HCT116 (cell line): ENCODE measurements around the gene CTSE. TPM values are rescaled to one million over a fixed set of nuclear protein-coding genes. Genes with fewer than 3 reads are reported as not detected.

Source experiments
- ATAC-seq: fragments of 200-7000 bp; cut with Tn5 transposase; 2 replicates; pipeline ENCODE4 v1.9.1; 2020; ENCODE audit warnings: mild to moderate bottlenecking, moderate library complexity
- BruUV-seq: library from RNA; stranded (reverse); fragments of 400-500 nt; replicated peaks from 2 replicates; lab custom pipeline; 2021; lab: Mats Ljungman, UMichigan
- CTCF ChIA-PET: fragments of 300-600 bp; sonication (Branson Sonifier 250); formaldehyde crosslinking; loops from one replicate; lab custom pipeline; 2021; ENCODE audit warnings: antibody characterized with exemption; lab: Charles Lee
- POLR2A ChIA-PET: fragments of 300-600, 350-600 bp; sonication (Branson Sonifier 250); formaldehyde crosslinking; loops from one replicate; lab custom pipeline; 2021; ENCODE audit warnings: antibody characterized with exemption; lab: Charles Lee
- RAD21 ChIA-PET, 2 experiments: fragments of 300-600 bp; sonication (Branson Sonifier 250); formaldehyde crosslinking; loops; one replicate each; lab custom pipeline; 2023; ENCODE audit warnings: low total read pairs in 2 of 2; ENCODE audit not compliant: uncharacterized antibody in 2 of 2, unreplicated experiment in 2 of 2, low non-redundant PET in 1 of 2; lab: Charles Lee
- DNase-seq: peaks from one replicate; pipeline ENCODE4 v3.0.0-alpha.2; 2010; ENCODE audit warnings: low read depth, low spot score
- H2AFZ ChIP-seq: fragments of 200-600 bp; shearing (Covaris generic), sonication (generic); 2 replicates; pipeline ENCODE4 v1.6.1; 2017; ENCODE audit warnings: low read depth, mixed run types, mixed read lengths, antibody characterized with exemption, low read length; ENCODE audit not compliant: poor library complexity, severe bottlenecking
- H3K27ac ChIP-seq: 2 replicates; pipeline ENCODE4 v1.5.1; 2012; ENCODE audit warnings: low read depth, low read length
- H3K27me3 ChIP-seq: fragments of 200-600 bp; sonication (generic); 2 replicates; pipeline ENCODE4 v1.6.1; 2016; ENCODE audit warnings: mixed run types, low read length, mixed read lengths; ENCODE audit not compliant: insufficient read depth
- H3K36me3 ChIP-seq, 2 experiments: fragments of 200-500 bp in 1 of 2; fragments of 200-600 bp in 1 of 2; sonication (Bioruptor generic) in 1 of 2; sonication (generic) in 1 of 2; 2 replicates each; pipeline versions ENCODE4 v1.5.1 to v1.6.1; 2014 to 2016; ENCODE audit warnings: low read length in 2 of 2, inconsistent platforms in 1 of 2, mixed read lengths in 1 of 2, mixed run types in 1 of 2; ENCODE audit not compliant: insufficient read depth in 2 of 2, control insufficient read depth in 1 of 2
- H3K4me1 ChIP-seq, 2 experiments: fragments of 200-600 bp in 1 of 2; sonication (generic) in 1 of 2; 2 replicates each; pipeline versions ENCODE4 v1.5.1 to v1.6.1; 2012 to 2017; ENCODE audit warnings: low read length in 2 of 2, inconsistent platforms in 1 of 2, mild to moderate bottlenecking in 1 of 2, mixed read lengths in 1 of 2, mixed run types in 1 of 2, moderate library complexity in 1 of 2; ENCODE audit not compliant: insufficient read depth in 2 of 2, control insufficient read depth in 1 of 2
- H3K4me2 ChIP-seq: fragments of 200-600 bp; sonication (generic); 2 replicates; pipeline ENCODE4 v1.6.1; 2017; ENCODE audit warnings: mixed run types, low read length, mixed read lengths
- H3K4me3 ChIP-seq, 2 experiments: fragments of 200-600 bp in 1 of 2; sonication (generic) in 1 of 2; replicated peaks in 1 of 2; 2 replicates each; pipeline ENCODE4 v1.5.1; 2011 to 2016; ENCODE audit warnings: low read length in 2 of 2, control low read depth in 1 of 2, low read depth in 1 of 2, mild to moderate bottlenecking in 1 of 2, mixed read lengths in 1 of 2, mixed run types in 1 of 2
- H3K79me2 ChIP-seq: fragments of 200-600 bp; sonication (generic); 2 replicates; pipeline ENCODE4 v1.6.1; 2017; ENCODE audit warnings: mild to moderate bottlenecking, mixed run types, low read length, moderate library complexity, mixed read lengths; ENCODE audit not compliant: insufficient read depth
- H3K9ac ChIP-seq: fragments of 200-600 bp; sonication (generic); 2 replicates; pipeline ENCODE4 v1.6.1; 2016; ENCODE audit warnings: low read length, mixed read lengths
- H3K9me2 ChIP-seq: fragments of 200-600 bp; sonication (generic), shearing (Covaris generic); 2 replicates; pipeline ENCODE4 v1.6.1; 2017; ENCODE audit warnings: mixed run types, mild to moderate bottlenecking, moderate library complexity; ENCODE audit not compliant: insufficient read depth
- H3K9me3 ChIP-seq, 2 experiments: fragments of 200-500 bp in 1 of 2; fragments of 200-600 bp in 1 of 2; sonication (Bioruptor generic) in 1 of 2; sonication (generic) in 1 of 2; 2 replicates each; pipeline ENCODE4 v1.6.1; 2014 to 2017; ENCODE audit warnings: low read length in 2 of 2, mixed read lengths in 2 of 2, inconsistent platforms in 1 of 2, low read depth in 1 of 2, mild to moderate bottlenecking in 1 of 2, mixed run types in 1 of 2, moderate library complexity in 1 of 2; ENCODE audit not compliant: control insufficient read depth in 1 of 2, insufficient read depth in 1 of 2
- H4K20me1 ChIP-seq: fragments of 200-600 bp; sonication (generic), shearing (Covaris generic); 2 replicates; pipeline ENCODE4 v1.6.1; 2017; ENCODE audit warnings: mixed run types, mild to moderate bottlenecking, moderate library complexity; ENCODE audit not compliant: insufficient read depth
- ATF3 ChIP-seq: IDR thresholded peaks from 2 replicates; pipeline ENCODE4 v1.6.1; 2012
- CBX3 ChIP-seq: IDR thresholded peaks from 2 replicates; pipeline ENCODE4 v1.6.1; 2012; ENCODE audit warnings: low read depth
- CTCF ChIP-seq, 3 experiments: fragments of 200-600 bp in 1 of 3; sonication (generic) in 1 of 3; IDR thresholded peaks in 2 of 3; conservative IDR thresholded peaks in 1 of 3; 2 replicates each; pipeline ENCODE4 v1.5.1; 2012 to 2017; ENCODE audit warnings: low read depth in 2 of 3, low read length in 2 of 3, antibody characterized with exemption in 1 of 3, borderline replicate concordance in 1 of 3, control low read depth in 1 of 3, mild to moderate bottlenecking in 1 of 3, mixed read lengths in 1 of 3, mixed run types in 1 of 3, moderate library complexity in 1 of 3; ENCODE audit not compliant: insufficient read depth in 1 of 3
- EZH2 ChIP-seq: fragments of 200-600 bp; sonication (generic); IDR thresholded peaks from 2 replicates; pipeline ENCODE4 v1.6.1; 2017; ENCODE audit warnings: antibody characterized with exemption, mixed run types
- EZH2phosphoT487 ChIP-seq: fragments of 200-600 bp; IDR thresholded peaks from 2 replicates; pipeline ENCODE4 v1.6.1; 2018; ENCODE audit warnings: antibody characterized with exemption, borderline replicate concordance
- FOSL1 ChIP-seq: IDR thresholded peaks from 2 replicates; pipeline ENCODE4 v1.6.1; 2012; ENCODE audit warnings: low read depth
- JUND ChIP-seq: IDR thresholded peaks from 2 replicates; pipeline ENCODE4 v1.6.1; 2012
- MAX ChIP-seq: IDR thresholded peaks from 2 replicates; pipeline ENCODE4 v1.6.1; 2012
- POLR2A ChIP-seq: IDR thresholded peaks from 2 replicates; pipeline ENCODE4 v1.7.0; 2011; ENCODE audit warnings: borderline replicate concordance; ENCODE audit not compliant: insufficient read depth, insufficient read length; ENCODE audit errors: extremely low read depth
- POLR2AphosphoS5 ChIP-seq: IDR thresholded peaks from 2 replicates; pipeline ENCODE4 v1.6.1; 2011; ENCODE audit warnings: mild to moderate bottlenecking, low read depth, low read length, moderate library complexity
- RAD21 ChIP-seq: IDR thresholded peaks from 2 replicates; pipeline ENCODE4 v1.6.1; 2012; ENCODE audit warnings: low read depth, mild to moderate bottlenecking
- REST ChIP-seq: IDR thresholded peaks from 2 replicates; pipeline ENCODE4 v1.6.1; 2012; ENCODE audit warnings: low read depth
- SIN3A ChIP-seq: IDR thresholded peaks from 2 replicates; pipeline ENCODE4 v1.6.1; 2012; ENCODE audit warnings: low read depth
- TCF7L2 ChIP-seq: IDR thresholded peaks from 2 replicates; pipeline ENCODE4 v1.7.0; 2011; ENCODE audit warnings: borderline replicate concordance, inconsistent platforms; ENCODE audit not compliant: insufficient read depth, insufficient read length; ENCODE audit errors: extremely low read depth
- intact Hi-C: fragments of 100-400 bp; cut with micrococcal nuclease; formaldehyde crosslinking; loops from 2 replicates; pipeline ENCODE4 v1.10.0; 2022
- total RNA-seq: library from RNA; stranded (reverse); gene quantifications from one replicate; pipeline ENCODE4 v1.2.1, GENCODE V29; 2021; ENCODE audit not compliant: unreplicated experiment

The CTSE gene
- total RNA-seq, 1 experiment from 2014 or later, result 0.12 TPM

- DNase-seq (no peak), ATAC-seq (no peak)
- Histone ChIP-seq H3K4me2 (no peak overlapping the region), H3K9ac (no peak overlapping the region), H3K4me3 (no peak overlapping the region), H3K27ac (no peak overlapping the region), H3K4me1 (no peaks in the 10 kb centered on the region), H4K20me1 (no peaks in the 10 kb centered on the region), H3K27me3 (peaks cover 7% of the 10 kb centered on the region; the same call in 1 of the 2 replicates), H3K36me3 (no peaks in the 10 kb centered on the region), H3K9me2 (no peaks in the 10 kb centered on the region), H3K79me2 (no peaks in the 10 kb centered on the region), H2AFZ (no peak overlapping the region), H3K9me3 (no peaks in the 10 kb centered on the region)
- POLR2A ChIA-PET, result no interaction called here
- BruUV-seq, result no TSS peak
- intact Hi-C loops, result no loop called here
- RAD21 ChIA-PET, result interaction anchor here in 1 of 2 experiments (0.6 kb wide), 1 partner anchor 308 kb away, joined by 4 read pairs; no protein-coding TSS in a partner anchor
- CTCF ChIA-PET, result interaction anchor here (2.0 kb wide), 1 partner anchor 12 kb away, joined by 9 read pairs; no protein-coding TSS in a partner anchor
- TF ChIP-seq CBX3 (no peak), ATF3 (no peak), CTCF (IDR thresholded peaks at IDR 0.05 in 2 of 3, conservative IDR thresholded peaks at IDR 0.05 in 1 of 3; ENCODE audit: borderline replicate concordance in 1 of 3, insufficient read depth in 1 of 3, low read depth in 2 of 3, low read length in 2 of 3) (no peak), JUND (no peak), TCF7L2 (no peak), POLR2AphosphoS5 (no peak), POLR2A (no peak), RAD21 (no peak), FOSL1 (no peak), REST (no peak), EZH2phosphoT487 (no peak), SIN3A (no peak), MAX (no peak), EZH2 (no peak)
These were observed 58.4 kb downstream of the CTSE start for GRCh38 chr1:205965036-205965884.
